NCI-H774 (cell line): ENCODE data around the gene STARD9.
"Not testable (repeated sequence)": the region's sequence is repeated elsewhere in the genome, so short reads cannot be mapped to it uniquely, and the experiment has no call there.

Experiments used
- DNase-seq: peaks from one replicate; lab custom pipeline; 2025; lab: John Stamatoyannopoulos, UW

The STARD9 gene

DNA sequence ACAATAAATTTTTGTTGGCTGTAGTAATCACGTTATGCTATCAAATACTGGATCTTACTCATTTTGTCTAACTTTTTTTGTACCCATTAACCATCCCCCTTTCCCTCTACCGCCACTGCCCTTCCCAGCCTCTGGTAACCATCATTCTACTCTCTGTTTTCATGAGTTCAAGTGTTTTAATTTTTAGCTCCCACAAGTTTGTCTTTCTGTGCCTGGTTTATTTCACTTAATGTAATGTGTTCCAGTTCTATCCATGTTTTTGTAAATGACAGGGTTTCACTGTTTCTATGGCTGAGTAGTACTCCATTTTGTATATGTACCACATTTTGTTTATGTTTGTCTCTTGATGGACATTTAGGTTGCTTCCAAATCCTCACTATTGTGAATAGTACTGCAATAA is 52.1 kb downstream of the STARD9 start:
- no peak for DNase-seq

DNA sequence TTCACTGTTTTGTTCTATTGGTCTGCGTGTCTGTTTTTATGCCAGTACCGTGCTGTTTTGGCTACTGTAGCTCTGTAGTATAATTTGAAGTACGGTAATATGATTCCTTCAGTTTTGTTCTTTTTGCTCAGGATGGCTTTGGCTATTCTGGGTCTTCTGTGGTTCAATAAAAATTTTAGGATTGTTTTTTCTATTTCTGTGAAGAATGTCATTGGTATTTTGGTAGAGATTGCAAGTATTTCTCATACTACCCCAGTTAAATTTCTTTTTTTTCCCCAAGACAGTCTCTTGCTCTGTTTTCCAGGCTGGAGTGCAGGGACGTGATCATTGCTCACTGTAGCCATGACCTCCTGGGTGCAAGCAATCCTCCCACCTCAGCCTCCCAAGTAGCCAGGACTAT is 53.4 kb downstream of the STARD9 start:
- DNase-seq = no peak

DNA sequence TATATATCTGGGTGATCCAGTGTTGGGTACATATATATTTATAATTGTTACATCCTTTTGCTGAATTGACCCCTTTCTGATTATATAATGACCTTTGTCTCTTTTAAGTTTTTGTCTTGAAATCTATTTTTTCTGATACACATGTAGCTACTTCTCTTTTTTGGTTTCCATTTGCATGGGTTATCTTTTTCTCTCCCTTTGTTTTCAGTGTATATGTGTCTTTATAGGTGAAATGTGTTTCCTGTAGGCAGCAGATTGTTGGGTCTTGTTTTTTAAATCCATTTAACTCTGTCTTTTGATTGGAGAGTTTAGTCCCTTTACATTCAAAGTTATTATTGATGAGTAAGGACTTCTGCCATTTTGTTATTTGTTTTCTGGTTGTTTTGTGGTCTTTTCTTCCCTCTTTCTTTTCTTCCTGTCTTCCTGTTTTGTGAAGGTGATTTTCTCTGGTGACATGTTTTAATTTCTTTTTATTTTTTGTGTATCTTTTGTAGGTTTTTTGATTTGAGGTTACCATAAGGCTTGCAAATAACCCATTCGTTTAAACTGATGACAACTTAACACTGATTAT is 56.8 kb downstream of the STARD9 start:
- no peak for DNase-seq

DNA sequence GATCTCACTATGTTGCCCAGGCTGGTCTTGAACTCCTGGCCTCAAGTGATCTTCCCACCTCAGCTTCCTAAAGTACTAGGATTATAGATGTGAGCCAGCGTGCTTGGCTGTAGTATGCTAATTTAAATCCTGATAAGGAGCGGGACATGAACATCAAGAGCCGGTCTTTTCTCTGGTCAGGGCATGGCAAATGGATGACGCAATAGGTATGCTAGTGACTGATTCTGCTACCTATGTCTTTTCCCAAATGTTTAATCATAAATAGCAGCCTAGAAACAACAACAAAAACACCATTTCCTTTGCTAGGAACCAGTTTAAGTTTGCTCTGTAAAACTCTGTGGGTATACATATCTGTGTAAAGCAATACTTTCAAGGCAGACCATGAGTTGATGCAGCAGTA is 64.7 kb downstream of the STARD9 start:
- DNase-seq = no peak

DNA sequence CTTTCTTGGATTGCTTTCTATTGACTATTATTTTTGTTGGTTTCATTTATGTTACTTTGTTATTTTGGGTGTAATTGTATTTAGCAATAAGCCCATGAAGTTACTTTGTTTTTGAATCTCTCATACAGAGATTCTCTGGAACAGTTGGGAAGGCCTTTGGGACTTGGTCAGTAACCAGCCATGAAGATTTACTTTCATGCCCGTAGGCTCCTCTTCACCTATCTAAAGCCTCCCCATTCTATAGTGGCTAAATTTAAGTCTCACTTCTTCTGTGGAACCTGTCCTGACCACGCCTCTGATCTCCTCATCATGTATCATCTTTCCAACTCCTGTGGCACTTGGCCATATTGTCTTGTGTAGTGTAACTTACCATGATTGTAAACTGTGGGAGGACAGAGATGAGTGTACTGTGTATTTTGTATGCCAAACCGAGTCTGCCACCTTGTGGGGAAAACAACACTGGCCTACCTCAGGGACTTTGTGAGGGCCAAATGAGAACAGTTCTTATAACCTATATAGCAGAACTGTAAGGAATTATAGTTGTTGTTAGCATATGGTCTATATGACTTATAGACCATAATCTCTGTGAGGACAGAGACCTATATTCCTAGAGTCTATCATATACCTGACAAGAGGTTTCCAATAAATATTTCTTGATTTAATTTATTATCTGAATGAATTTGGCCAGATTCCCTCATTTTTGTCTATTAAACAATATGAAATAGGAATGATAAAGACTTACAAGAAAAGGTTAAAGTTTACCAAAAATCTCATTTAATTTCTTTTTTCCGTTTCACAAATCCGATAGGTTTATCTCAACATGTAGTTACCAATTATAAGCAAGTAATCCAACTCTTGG is 75.0 kb downstream of the STARD9 start:
- DNase-seq = peak; percentile 36

DNA sequence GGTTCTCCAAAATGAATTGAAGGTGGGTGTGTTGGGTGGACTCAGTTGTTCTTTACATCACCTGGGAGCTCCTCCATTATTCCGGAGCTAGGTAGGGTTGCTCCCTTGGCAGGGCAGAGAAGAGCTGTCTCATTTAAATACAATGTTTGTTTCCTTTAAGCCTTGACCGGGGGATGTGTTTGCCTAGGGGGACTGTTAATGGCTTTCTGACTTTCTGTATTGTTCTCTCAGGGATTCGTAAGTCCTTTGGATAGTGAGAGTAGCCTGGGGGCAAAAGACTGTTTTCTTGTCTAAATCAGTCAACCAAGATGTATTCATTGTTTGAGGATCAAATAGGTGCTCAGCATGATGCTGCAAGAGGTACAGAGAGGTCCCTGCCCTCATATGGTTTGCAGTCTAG is 90.4 kb downstream of the STARD9 start:
- DNase-seq = no peak

- no peak for DNase-seq
Observed at GRCh38 chr15:42667855-42668254, 92.4 kb downstream of the STARD9 start.

DNA sequence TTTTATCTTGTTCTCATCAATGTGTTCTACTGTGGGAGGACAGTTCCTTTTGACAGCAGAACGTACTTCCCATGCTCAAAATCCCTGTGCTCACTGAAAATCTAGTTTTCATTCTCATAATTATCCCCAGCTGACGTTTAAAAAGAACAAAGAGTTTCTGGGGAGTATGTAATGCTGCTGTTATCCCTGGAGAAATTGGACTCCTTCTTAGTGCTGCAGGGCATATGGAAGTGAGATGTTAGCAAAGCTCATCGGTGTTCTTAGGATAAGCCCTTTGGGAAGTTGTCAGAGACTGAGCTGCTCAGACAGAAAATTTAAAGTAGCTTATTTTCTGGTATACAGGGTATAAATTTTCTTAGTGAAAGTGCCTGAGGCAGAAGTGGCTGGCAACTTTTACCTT is 95.0 kb downstream of the STARD9 start:
- no peak for DNase-seq

DNA sequence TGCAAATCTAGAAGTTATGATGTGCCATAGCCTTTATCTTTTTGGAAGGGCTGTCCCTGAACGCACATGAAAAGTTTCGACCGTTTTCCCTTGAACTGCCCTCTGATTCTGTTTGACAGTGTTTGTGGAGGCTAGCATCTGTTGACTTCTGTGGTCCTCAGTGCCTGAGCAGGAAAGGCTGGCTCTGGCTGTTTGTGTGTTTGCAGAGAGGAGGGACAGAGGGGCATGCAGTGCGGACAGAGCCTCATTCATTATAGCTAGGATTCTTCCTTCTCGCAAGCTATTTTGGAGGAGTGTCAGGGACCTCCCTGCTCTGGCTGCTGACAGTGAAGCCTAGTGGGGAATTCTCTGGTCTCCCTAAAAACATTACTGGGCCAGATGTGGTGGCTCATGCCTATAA is 97.0 kb downstream of the STARD9 start:
- no peak for DNase-seq

- DNase-seq = no peak
Observed at GRCh38 chr15:42674472-42674871, 99.1 kb downstream of the STARD9 start.

DNA sequence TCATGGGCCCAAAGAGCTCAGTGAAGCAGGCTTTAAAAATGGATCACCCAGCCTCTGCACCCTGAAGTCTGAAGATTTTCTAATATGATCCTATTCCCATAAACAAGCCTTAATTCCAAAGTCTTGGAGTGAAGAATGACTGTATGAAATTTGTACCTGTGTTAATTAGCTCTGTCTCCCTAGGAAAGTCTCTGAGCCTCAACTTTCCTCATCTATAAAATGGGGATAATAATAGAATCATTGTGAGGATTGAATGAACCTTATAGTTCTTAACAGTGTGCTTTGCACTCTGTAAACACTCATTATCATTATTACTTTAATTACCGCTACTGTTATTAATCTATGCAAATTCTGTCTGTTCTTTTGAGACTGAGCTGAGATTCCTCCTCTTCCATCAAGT is 99.6 kb downstream of the STARD9 start:
- no peak for DNase-seq

- no peak for DNase-seq
Observed at GRCh38 chr15:42679285-42680141, 104.1 kb downstream of the STARD9 start.

DNA sequence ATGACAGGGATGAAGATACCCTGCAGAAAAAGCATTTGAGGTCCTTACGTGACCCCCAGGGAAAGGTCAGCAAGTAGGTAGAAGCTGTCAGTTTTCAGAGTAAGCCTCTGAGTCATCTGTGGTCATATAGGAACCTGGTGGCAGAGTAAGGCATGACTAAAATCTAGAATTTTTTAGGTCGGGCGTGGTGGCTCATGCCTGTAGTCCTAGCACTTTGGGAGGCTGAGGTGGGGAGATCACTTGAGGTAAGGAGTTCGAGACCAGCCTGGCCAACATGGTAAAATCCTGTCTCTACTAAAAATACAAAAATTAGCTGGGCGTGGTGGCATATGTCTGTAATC is 104.7 kb downstream of the STARD9 start:
- DNase-seq = not testable (repeated sequence)

DNA sequence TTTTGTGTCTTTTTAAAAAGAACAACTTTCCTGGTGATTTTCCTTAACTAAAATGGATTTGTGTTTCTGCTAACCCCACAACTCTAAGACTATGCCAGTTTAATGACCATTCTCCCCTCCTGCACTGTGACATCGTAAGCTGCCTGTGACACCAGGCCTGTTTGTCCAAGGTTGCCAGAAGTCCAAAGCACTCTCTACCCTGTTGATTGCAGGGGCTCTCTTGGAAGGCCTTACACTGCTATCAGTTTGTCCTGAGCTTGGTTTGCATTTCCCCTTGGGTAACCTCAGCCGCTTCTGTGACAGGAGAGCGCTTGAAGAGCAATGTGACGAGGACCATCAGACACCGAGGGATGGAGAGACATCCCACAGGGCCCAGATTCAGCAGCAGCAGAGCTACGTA is 105.7 kb downstream of the STARD9 start:
- DNase-seq = no peak

DNA sequence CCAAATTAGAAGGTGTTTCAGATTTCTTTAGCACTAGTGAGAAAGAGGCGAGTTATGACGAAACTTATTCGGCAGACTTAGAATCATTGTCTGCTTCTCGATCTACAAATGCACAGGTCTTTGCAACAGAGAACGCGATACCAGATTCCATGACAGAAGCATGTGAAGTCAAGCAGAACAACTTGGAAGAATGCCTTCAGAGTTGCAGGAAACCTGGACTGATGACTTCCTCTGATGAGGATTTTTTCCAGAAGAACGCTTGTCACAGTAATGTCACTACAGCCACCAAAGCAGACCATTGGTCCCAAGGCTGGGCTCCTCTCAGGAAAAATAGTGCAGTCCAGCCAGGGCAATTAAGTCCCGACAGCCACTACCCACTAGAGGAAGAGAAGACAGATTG is 110.9 kb downstream of the STARD9 start:
- no peak for DNase-seq

DNA sequence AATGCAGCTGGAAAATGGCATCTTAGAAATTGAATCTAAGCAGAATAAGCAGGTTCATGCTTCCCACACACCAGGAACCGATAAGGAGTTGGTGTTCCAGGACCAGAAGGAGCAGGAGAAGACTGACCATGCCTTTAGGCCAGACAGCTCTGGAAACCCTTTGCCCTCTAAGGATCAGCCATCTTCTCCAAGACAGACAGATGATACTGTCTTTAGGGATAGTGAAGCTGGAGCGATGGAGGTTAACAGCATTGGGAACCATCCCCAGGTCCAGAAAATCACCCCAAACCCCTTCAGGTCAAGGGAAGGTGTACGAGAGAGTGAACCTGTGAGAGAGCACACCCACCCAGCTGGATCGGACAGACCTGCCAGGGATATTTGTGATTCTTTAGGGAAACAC is 112.3 kb downstream of the STARD9 start:
- DNase-seq = no peak

DNA sequence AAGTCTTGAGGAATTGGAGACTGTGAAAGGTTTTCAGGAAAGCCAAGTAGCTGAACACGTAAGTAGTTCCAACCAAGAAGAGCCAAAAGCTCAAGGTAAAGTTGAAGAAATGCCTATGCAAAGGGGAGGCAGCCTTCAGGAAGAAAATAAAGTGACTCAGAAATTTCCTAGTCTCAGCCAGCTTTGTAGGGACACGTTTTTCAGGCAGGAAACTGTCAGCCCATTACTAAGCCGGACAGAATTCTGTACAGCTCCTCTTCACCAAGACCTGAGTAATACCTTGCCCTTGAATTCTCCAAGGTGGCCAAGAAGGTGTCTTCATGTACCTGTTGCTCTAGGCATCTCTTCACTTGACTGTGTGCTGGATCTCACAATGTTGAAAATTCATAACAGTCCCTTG is 112.9 kb downstream of the STARD9 start:
- DNase-seq = no peak

DNA sequence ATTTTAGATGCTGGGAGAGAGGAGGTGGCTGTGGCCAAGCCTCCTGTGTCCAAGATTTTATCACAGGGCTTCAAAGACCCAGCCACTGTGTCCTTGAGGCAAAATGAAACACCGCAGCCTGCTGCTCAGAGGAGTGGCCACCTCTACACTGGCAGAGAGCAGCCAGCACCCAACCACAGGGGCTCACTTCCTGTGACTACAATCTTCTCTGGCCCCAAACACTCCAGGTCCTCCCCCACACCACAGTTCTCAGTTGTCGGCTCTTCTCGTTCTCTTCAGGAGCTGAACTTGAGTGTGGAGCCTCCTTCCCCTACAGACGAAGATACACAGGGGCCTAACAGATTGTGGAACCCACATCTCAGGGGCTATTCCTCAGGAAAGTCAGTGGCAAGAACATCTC is 115.9 kb downstream of the STARD9 start:
- DNase-seq = no peak

- no peak for DNase-seq
Observed at GRCh38 chr15:42691770-42692169, 116.4 kb downstream of the STARD9 start.

- no peak for DNase-seq
Observed at GRCh38 chr15:42692536-42692935, 117.1 kb downstream of the STARD9 start.

DNA sequence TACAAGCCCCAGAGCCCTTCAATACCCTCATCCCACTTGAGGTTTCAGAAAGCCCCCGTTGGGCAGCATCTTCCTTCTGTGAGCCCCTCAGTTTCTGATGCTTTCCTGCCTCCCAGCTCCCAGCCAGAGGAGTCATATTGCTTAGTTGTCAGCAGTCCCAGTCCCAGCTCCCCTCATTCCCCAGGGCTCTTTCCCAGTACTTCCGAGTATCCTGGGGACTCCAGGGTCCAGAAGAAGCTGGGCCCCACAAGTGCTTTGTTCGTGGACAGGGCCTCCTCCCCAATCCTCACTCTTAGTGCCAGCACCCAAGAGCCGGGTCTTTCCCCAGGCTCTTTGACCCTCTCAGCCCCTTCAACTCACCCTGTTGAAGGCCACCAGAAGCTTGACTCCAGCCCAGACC is 117.6 kb downstream of the STARD9 start:
- DNase-seq = no peak

DNA sequence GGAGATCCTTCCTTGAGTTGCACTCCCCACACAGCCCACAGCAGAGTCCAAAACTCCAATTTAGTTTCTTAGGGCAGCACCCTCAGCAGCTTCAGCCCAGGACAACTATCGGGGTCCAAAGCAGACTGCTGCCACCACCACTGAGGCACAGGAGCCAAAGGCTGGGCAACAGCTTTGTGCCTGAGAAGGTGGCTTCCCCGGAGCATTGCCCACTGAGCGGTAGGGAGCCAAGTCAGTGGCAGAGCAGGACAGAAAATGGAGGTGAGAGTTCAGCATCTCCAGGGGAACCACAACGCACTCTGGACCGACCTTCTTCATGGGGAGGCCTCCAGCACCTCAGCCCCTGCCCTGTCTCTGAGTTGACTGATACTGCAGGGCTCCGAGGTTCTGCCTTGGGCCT is 118.1 kb downstream of the STARD9 start:
- no peak for DNase-seq

GRCh38 chr15:42693942-42694341 is 118.5 kb downstream of the STARD9 start:
- DNase-seq = no peak
